ENCODE results near the gene GLRX5. TPM values are rescaled to one million over a fixed set of nuclear protein-coding genes. Genes with fewer than 3 reads are reported as not detected.
"Not testable (repeated sequence)": the region's sequence is repeated elsewhere in the genome, so short reads cannot be mapped to it uniquely, and the experiment has no call there.

GLRX5 gene
- total and polyA plus RNA-seq, 8 donors, result 8.8 to 22.9 (median 14.6) TPM

DNA sequence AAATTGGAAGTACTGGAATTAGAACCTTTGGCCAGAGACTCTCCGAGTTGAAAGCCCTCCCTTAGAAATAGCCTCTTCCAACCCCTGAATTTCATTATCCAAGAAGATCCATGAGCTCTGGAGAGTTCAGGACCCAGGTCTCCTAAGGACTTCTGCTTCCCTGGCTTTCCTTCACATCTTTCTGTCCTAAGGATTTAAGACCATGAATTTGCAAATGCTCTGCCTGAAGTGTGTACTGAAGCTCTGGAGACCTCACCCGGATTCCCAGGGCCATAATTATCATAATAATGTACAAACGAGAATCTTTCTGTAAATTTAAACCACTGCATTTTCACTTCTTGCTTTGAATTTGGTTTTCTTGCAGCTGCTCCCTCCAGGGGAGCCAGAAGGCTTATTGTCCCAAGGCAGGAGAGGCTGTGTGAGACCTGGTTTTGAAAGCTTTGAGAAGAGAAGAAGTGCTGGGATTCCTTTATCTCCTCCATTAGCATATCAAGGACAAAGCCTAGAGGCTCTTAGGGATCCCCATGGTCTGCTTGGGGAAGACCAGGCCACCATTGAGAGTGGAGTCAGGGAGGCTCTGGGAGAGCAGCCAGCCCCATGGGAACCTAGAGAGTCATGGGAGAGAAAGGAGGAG, 41.1 kb downstream of the GLRX5 start:
- no peak for DNase-seq
- H3K4me1 ChIP-seq, result no peaks in the 10 kb centered on the region
- 53 to 67% methylated on average over 3 of the region's 3 CpGs for WGBS, 2 donors
- no peak for FAIRE-seq
- no peaks in the 10 kb centered on the region for H3K9me3 ChIP-seq
- no peaks in the 10 kb centered on the region for H3K27me3 ChIP-seq
- H3K36me3 ChIP-seq, result no peaks in the 10 kb centered on the region
- TF ChIP-seq, protein P1, sequence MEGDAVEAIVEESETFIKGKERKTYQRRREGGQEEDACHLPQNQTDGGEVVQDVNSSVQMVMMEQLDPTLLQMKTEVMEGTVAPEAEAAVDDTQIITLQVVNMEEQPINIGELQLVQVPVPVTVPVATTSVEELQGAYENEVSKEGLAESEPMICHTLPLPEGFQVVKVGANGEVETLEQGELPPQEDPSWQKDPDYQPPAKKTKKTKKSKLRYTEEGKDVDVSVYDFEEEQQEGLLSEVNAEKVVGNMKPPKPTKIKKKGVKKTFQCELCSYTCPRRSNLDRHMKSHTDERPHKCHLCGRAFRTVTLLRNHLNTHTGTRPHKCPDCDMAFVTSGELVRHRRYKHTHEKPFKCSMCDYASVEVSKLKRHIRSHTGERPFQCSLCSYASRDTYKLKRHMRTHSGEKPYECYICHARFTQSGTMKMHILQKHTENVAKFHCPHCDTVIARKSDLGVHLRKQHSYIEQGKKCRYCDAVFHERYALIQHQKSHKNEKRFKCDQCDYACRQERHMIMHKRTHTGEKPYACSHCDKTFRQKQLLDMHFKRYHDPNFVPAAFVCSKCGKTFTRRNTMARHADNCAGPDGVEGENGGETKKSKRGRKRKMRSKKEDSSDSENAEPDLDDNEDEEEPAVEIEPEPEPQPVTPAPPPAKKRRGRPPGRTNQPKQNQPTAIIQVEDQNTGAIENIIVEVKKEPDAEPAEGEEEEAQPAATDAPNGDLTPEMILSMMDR (IDR thresholded peaks at IDR 0.05), result no peak
- intact Hi-C loops (cut with DNase I), result no loop called here
- ATAC-seq, result no peak
- no peak overlapping the region for H3K27ac ChIP-seq
- H3K4me3 ChIP-seq, result no peak overlapping the region

DNA sequence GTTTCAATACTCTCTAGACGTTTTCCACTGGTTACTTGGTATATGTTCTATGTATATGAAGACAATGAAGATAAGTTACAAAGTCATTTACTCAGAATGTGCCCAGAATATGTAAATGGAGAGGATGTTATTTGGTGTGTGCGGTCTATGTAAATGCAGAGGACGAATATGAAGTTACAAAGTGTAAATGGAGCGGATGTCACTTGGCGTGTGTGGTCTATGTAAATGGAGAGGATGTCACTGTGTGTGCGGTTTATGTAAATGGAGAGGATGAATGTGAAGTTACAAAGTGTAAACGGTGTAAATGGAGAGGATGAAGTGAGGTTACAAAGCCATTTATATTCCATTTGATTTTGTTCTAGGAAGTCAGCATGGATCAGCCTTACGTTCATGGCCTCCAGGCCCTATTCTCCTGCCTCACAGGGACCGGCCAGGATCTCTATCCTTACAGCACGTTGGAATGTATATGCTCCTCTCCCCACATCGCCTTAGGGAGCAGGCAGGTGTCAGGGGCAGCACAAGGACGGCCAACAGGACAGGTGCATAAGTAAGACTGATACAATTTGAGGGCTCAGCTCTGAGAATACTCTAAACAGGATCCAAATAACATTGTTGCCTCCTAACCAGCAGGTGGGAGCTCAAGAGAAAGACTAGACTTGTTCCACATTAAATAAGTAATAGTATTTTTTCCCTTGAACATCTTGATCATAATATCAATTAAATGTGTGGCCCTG, 42.4 kb downstream of the GLRX5 start:
- ATAC-seq, result no peak
- TF ChIP-seq, protein P1 (IDR thresholded peaks at IDR 0.05), result no peak
- FAIRE-seq, result no peak

DNA sequence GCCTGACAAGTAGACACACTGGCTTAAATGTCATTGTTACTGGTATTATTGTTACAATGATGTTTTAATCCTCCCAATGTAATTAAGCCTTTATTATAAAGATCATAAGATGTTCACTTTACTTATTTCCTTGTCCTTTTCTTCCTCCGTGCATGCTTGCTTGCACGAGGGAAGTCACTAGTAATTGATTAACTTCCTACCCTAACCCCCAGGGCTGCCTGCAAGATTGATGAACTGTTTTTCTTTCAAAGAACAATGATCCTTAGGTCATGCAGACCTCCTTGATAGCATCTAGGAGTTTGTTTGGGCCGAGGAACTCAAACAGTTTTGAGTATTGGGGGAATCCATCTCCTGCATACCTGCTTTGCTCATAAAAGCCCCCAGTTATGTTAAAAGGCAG, 43.0 kb downstream of the GLRX5 start:
- no peaks in the 10 kb centered on the region for H3K27me3 ChIP-seq
- no peaks in the 10 kb centered on the region for H3K4me1 ChIP-seq
- H3K9me3 ChIP-seq, result no peaks in the 10 kb centered on the region
- FAIRE-seq (no peak), ATAC-seq (no peak), DNase-seq (no peak)
- TF ChIP-seq, protein P1 (IDR thresholded peaks at IDR 0.05), result no peak
- H3K4me3 ChIP-seq, result no peak overlapping the region
- no peak overlapping the region for H3K27ac ChIP-seq
- WGBS, 2 donors, result 16% methylated on average over 3 of the region's 3 CpGs
- intact Hi-C loops (cut with DNase I), result no loop called here
- no peaks in the 10 kb centered on the region for H3K36me3 ChIP-seq

More for the DNA sequence above, 42.4 kb downstream of the GLRX5 start:
- Histone ChIP-seq H3K27ac (no peak overlapping the region), H3K9me3 (no peaks in the 10 kb centered on the region), H3K4me3 (no peak overlapping the region), H3K4me1 (no peaks in the 10 kb centered on the region), H3K27me3 (no peaks in the 10 kb centered on the region), H3K36me3 (no peaks in the 10 kb centered on the region)
- no peak for DNase-seq
- intact Hi-C loops (cut with DNase I), result no loop called here
- 77 to 88% methylated on average over 12 of the region's 12 CpGs for WGBS, 2 donors

DNA sequence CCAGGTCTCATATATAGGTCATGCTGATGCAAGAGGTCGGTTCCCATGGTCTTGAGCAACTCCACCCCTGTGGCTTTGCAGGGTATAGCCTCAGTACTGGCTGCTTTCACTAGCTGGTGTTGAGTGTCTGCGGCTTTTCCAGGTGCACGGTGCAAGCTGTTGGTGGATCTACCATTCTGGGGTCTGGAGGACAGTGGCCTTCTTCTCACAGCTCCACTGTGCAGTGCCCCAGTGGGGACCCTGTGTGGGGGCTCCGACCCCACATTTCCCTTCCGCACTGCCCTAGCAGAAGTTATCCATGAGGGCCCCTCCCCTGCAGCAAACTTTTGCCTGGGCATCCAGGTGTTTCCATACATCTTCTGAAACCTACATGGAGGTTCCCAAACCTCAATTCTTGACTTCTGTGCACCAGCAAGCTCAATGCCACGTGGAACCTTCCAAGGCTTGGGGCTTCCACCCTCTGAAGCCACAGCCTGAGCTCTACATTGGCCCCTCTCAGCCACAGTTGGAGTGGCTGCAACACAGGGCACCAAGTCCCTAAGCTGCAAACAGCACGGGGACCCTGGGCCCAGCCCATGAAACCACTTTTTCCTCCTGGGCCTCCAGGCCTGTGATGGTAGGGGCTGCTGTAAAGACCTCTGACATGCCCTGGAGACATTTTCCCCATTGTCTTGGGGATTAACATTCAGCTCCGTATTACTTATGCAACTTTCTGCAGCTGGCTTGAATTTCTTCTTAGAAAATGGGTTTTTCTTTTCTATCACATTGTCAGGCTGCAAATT, 49.2 kb downstream of the GLRX5 start:
- H3K36me3 ChIP-seq; H3K27me3 ChIP-seq; intact Hi-C loops (cut with DNase I); H3K27ac ChIP-seq; FAIRE-seq; H3K4me1 ChIP-seq; DNase-seq; ATAC-seq; H3K4me3 ChIP-seq; H3K9me3 ChIP-seq: not testable (repeated sequence)
- WGBS, 2 donors, result 79 to 87% methylated on average over 8 of the region's 8 CpGs

DNA sequence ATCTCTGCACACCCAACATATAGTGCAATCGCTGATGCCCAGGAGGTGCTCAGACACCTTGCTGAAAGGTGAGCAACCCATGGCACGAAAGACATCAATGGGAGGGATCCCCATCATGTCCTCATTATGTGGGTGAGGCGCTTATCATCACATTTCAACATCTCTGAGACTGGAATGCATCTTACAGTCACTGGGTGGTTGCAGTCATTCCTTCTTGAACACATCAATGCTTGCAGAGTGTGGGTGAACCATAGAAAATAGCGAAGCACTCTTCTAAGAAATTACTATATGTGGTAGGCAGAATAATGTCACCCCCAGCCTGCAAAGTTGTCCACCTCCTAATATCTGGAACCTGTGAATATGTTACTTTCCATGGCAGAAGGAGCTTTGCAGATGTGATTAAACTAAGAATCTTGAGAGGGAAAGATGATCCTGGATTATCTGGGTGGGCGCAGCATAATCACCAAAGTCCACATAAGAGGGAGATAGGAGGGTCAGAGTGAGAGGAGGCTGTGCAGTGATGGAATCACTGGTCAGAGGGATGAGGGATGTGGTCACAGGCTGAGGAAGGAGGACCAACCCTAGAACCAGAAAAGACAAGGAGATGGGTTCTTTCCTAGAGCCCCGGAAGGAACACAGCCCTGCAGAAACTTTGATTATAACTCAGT, 51.2 kb downstream of the GLRX5 start:
- WGBS, 2 donors, result 62 to 71% methylated on average over 6 of the region's 6 CpGs
- Histone ChIP-seq H3K27ac (no peak overlapping the region), H3K4me3 (no peak overlapping the region), H3K4me1 (no peaks in the 10 kb centered on the region), H3K36me3 (no peaks in the 10 kb centered on the region), H3K9me3 (no peaks in the 10 kb centered on the region), H3K27me3 (no peaks in the 10 kb centered on the region)
- ATAC-seq (no peak), FAIRE-seq (no peak), DNase-seq (no peak)
- intact Hi-C loops (cut with DNase I), result no loop called here
- TF ChIP-seq, protein P1 (IDR thresholded peaks at IDR 0.05), result no peak

DNA sequence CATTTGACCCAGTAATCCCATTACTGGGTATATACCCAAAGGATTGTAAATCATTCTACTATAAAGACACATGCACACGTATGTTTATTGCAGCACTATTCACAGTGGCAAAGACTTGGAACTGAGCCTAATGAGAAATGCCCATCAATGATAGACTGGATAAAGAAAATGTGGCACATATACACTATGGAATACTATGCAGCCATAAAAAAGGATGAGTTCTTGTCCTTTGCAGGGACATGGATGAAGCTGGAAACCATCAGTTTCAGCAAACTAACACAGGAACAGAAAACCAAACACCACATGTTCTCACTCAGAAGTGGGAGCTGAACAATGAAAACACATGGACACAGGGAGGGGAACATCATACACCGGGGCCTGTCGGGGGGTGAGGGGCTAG, 56.3 kb downstream of the GLRX5 start:
- FAIRE-seq; H3K27ac ChIP-seq; H3K4me1 ChIP-seq; ATAC-seq; DNase-seq; H3K9me3 ChIP-seq; intact Hi-C loops (cut with DNase I); H3K4me3 ChIP-seq; H3K36me3 ChIP-seq; H3K27me3 ChIP-seq: not testable (repeated sequence)
- WGBS, 2 donors, result 83 to 90% methylated on average over 3 of the region's 3 CpGs
